Chondrocyte (in vitro differentiated cells): ENCODE measurements around the gene NOVA2. TPM values are rescaled to one million over a fixed set of nuclear protein-coding genes. Genes with fewer than 3 reads are reported as not detected.

Experiments
- DNase-seq: peaks from one replicate; pipeline ENCODE4 v3.0.0; 2021; ENCODE audit warnings: mixed read lengths, low spot score
- H3K27ac Mint-ChIP-seq: one replicate; pipeline ENCODE4 v1.8.0; 2021; ENCODE audit warnings: mild to moderate bottlenecking, moderate library complexity, mixed read lengths; ENCODE audit not compliant: unreplicated experiment
- H3K27me3 Mint-ChIP-seq: 2 replicates; pipeline ENCODE4 v1.8.0; 2021; ENCODE audit warnings: low read depth, mixed read lengths
- H3K36me3 Mint-ChIP-seq: 2 replicates; pipeline ENCODE4 v1.8.0; 2021; ENCODE audit warnings: low read depth, mixed read lengths
- H3K4me1 Mint-ChIP-seq: 2 replicates; pipeline ENCODE4 v1.8.0; 2021; ENCODE audit warnings: low read depth, mild to moderate bottlenecking, mixed read lengths
- H3K4me3 Mint-ChIP-seq: one replicate; pipeline ENCODE4 v1.8.0; 2021; ENCODE audit warnings: mild to moderate bottlenecking, moderate library complexity, mixed read lengths; ENCODE audit not compliant: unreplicated experiment
- H3K9me3 Mint-ChIP-seq: 2 replicates; pipeline ENCODE4 v1.8.0; 2021; ENCODE audit warnings: low read depth, mixed read lengths
- total RNA-seq: library from RNA; stranded (reverse); gene quantifications from 3 replicates; pipeline ENCODE4 v1.2.1, GENCODE V29; 2021
- TF ChIP-seq, protein P1 (sequence below): fragments of 200-600 bp; sonication (generic); IDR thresholded peaks from 2 replicates; pipeline ENCODE4 v1.5.0; 2021; ENCODE audit warnings: antibody characterized with exemption, mild to moderate bottlenecking, moderate library complexity

Gene NOVA2
- total RNA-seq, 1 donor from 2014 or later, result 0.22 TPM

DNA sequence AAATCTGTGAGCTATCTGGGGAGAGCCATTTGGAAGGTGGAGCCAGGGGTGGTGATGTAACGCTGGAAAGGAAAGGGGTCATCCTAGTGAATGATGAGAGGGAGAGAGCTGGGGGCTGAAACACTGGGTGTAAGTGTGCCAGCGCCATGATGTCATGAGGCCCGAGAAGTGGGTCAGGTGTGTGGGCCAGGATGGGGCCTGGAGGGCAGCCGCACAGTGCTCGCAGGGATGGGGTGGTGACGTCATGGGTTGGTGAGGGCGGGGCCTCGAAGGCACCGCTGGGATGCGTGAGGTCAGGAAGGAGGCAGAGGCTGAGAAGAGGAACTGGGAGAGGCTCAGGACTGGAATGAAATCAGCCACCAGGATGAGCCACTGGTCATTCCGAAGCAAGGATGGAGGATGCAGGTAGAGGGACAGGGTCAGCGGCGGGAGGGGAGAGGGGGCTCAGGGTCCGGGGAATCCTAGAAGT lies 26.0 kb upstream of the NOVA2 start:
- no peak for DNase-seq
- H3K9me3 Mint-ChIP-seq, result no peaks in the 10 kb centered on the region
- H3K4me1 Mint-ChIP-seq, result peaks cover 13% of the 10 kb centered on the region
- H3K27me3 Mint-ChIP-seq, result peaks cover 8% of the 10 kb centered on the region
- no peak overlapping the region for H3K27ac Mint-ChIP-seq
- H3K4me3 Mint-ChIP-seq, result no peak overlapping the region
- TF ChIP-seq, protein P1, sequence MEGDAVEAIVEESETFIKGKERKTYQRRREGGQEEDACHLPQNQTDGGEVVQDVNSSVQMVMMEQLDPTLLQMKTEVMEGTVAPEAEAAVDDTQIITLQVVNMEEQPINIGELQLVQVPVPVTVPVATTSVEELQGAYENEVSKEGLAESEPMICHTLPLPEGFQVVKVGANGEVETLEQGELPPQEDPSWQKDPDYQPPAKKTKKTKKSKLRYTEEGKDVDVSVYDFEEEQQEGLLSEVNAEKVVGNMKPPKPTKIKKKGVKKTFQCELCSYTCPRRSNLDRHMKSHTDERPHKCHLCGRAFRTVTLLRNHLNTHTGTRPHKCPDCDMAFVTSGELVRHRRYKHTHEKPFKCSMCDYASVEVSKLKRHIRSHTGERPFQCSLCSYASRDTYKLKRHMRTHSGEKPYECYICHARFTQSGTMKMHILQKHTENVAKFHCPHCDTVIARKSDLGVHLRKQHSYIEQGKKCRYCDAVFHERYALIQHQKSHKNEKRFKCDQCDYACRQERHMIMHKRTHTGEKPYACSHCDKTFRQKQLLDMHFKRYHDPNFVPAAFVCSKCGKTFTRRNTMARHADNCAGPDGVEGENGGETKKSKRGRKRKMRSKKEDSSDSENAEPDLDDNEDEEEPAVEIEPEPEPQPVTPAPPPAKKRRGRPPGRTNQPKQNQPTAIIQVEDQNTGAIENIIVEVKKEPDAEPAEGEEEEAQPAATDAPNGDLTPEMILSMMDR, result no peak
- peaks cover 6% of the 10 kb centered on the region for H3K36me3 Mint-ChIP-seq

DNA sequence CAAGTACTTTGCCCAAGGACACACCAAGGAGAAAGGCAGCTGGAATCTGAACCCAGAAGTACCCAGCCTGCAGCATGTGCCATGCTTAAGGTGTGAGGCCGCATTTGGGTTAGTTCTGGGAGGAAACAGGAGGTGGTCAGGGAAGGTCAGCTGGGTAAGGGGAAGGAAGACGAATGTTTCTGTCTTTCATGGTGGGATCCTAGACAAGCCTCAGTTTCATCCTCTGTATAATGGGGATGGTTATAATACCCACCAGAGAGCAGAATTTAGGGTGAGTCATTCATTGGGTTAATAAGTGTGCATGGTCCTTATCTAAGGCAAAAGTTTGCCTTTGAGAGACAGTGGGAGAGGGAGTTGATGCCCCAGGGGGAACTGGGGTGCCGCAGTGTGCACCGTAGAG lies 25.2 kb upstream of the NOVA2 start:
- no peak overlapping the region for H3K4me3 Mint-ChIP-seq
- no peak overlapping the region for H3K27ac Mint-ChIP-seq
- peaks cover 13% of the 10 kb centered on the region for H3K4me1 Mint-ChIP-seq
- no peaks in the 10 kb centered on the region for H3K9me3 Mint-ChIP-seq
- peaks cover 6% of the 10 kb centered on the region for H3K36me3 Mint-ChIP-seq
- H3K27me3 Mint-ChIP-seq, result peaks cover 8% of the 10 kb centered on the region
- DNase-seq, result no peak
- TF ChIP-seq, protein P1, result no peak

DNA sequence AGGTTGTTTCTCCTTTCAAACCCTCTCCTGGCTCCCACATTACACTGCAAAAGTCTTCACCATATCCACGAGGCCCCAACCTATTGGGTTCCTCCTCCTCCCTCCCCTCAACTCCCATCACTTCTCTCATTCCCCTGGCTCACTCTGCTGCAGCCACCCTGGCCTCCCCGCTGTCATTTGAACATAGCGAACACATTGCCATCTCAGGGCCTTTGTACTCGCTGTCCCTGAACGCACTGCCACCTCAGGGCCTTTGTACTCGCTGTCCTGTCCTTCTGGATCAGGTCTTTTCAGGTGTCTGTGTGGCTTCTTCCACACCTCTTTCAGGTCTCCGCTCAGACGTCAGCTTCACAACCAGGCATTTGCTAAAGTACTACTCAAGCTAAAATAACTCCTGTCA lies 23.3 kb upstream of the NOVA2 start:
- TF ChIP-seq, protein P1, result no peak
- H3K27ac Mint-ChIP-seq, result no peak overlapping the region
- peak overlapping the region; percentile 38 for H3K4me3 Mint-ChIP-seq
- H3K27me3 Mint-ChIP-seq, result peaks cover 8% of the 10 kb centered on the region
- peaks cover 13% of the 10 kb centered on the region for H3K4me1 Mint-ChIP-seq
- H3K36me3 Mint-ChIP-seq, result peaks cover 5% of the 10 kb centered on the region
- no peak for DNase-seq
- H3K9me3 Mint-ChIP-seq, result no peaks in the 10 kb centered on the region

DNA sequence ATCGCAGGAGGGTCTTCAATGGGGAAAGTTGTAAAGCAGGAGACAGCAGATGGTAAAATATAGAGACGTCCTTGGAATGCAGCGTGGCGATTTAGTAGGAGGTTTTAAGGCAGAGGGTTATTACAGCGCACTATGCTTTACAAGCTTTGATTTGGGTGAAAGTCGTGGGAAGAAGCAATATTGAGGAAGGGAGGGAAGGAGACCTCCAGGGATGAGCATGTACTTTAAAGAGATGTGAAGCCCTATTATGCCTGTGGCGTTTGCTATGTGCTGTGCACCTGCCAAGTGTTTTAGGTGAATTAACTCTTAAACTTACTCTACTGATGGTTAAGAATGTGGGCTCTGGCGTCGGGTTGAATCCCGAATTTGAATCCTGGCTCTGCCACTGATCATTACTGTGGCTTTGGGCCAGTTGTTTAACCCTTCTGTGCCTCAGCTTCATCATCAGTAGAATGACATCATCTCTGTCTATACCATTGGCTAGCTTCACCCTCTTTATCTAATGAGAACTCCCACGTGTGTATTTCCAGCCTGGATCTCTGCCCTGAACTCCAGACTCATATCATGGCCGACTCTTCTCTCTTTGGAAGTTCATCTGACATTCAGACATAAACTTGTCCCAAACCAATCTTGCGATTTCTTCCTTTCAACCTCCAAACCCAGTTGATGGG lies 22.2 kb upstream of the NOVA2 start:
- no peak for DNase-seq
- Mint-ChIP-seq H3K9me3 (no peaks in the 10 kb centered on the region), H3K27me3 (peaks cover 9% of the 10 kb centered on the region), H3K4me3 (no peak overlapping the region), H3K36me3 (peaks cover 3% of the 10 kb centered on the region), H3K4me1 (peaks cover 13% of the 10 kb centered on the region), H3K27ac (no peak overlapping the region)
- TF ChIP-seq, protein P1, result no peak

DNA sequence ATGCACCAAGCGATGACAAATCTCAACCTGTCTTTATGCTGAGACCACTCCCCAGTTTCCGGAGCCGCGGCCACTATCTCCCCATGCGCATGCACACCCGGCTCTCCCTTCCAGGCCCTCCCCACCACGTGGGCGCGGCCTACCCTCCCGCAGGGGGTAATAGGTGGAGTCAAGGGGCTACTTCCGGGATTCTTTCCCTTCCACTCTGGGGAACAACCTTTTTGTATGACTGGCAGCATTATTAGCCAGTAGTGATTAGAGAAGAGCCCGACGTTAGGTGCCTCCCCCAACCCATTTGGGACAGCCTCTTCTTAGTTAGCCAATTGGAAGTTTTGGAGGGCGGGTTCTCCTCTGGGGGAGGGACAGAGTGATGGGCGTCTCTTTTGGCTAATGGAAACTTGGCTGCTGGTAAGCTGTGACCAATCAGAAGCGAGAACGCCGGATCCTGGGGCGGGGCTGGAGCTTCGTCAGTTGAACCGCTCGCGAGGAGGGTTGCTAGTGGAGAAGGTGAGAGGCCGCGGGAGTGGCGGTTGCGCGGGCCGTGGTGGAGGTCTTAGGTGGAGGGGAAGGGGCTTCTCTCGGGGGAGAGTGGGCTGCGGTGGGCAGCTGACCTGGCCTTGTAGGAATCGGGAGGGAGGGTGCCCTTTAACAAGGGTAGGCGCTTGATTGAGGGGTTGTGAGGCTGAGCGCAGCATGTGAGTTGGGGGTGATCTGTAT lies 21.5 kb upstream of the NOVA2 start, which contains the start of gene CCDC61:
TSS of gene CCDC61 (plus strand) at position 470 of the 717 bp plus-strand sequence. CDS start 7,552 bp downstream, outside the sequence.
- TF ChIP-seq, protein P1, result no peak
- no peak within 1 kb of the TSS for H3K4me3 Mint-ChIP-seq

More for the DNA sequence above, 21.5 kb upstream of the NOVA2 start, which contains the start of gene CCDC61:
- DNase-seq, result no peak
- Mint-ChIP-seq H3K4me1 (peaks cover 9% of the 10 kb centered on the region), H3K36me3 (peaks cover 3% of the 10 kb centered on the region), H3K27me3 (peaks cover 13% of the 10 kb centered on the region), H3K27ac (no peak within 1 kb of the TSS), H3K9me3 (no peaks in the 10 kb centered on the region)
